Esophagus squamous epithelium (tissue), 5 donors: ENCODE results near the gene USP20. TPM values are rescaled to one million over a fixed set of nuclear protein-coding genes. Genes with fewer than 3 reads are reported as not detected.

Experiments used
- DNase-seq: peaks from one replicate; lab custom pipeline; 2025; lab: John Stamatoyannopoulos, UW
- H3K27ac ChIP-seq, 4 donors: fragments of 200-600 bp; sonication (generic); one replicate each; pipeline ENCODE4 v1.5.1; 2016 to 2019; ENCODE audit warnings: mild to moderate bottlenecking in 1 of 4
- H3K27me3 ChIP-seq, 4 donors: fragments of 200-600 bp; sonication (generic); 1 replicate in 3 of 4; 2 replicates in 1 of 4; pipeline versions ENCODE4 v1.5.1 to v1.6.0; 2017 to 2021; ENCODE audit warnings: antibody characterized with exemption in 1 of 4
- H3K36me3 ChIP-seq, 3 donors: fragments of 200-600 bp; sonication (generic); one replicate each; pipeline ENCODE4 v1.5.1; 2016 to 2019
- H3K4me1 ChIP-seq, 3 donors: fragments of 200-600 bp; sonication (generic); one replicate each; pipeline ENCODE4 v1.5.1; 2017 to 2019
- H3K4me3 ChIP-seq, 4 donors: fragments of 200-600 bp; sonication (generic); 1 replicate in 3 of 4; 2 replicates in 1 of 4; pipeline ENCODE4 v1.5.1; 2016 to 2019; ENCODE audit warnings: mild to moderate bottlenecking in 2 of 4, moderate library complexity in 1 of 4
- H3K9me3 ChIP-seq, 3 donors: fragments of 200-600 bp; sonication (generic); one replicate each; pipeline ENCODE4 v1.5.1; 2016 to 2019
- CTCF ChIP-seq, 6 experiments: fragments of 450-650 bp in 4 of 6; fragments of 200-600 bp in 2 of 6; sonication (generic) in 2 of 6; IDR thresholded peaks; one replicate each; pipeline ENCODE4 v1.5.1; 2016 to 2019; ENCODE audit warnings: antibody characterized with exemption in 6 of 6, mild to moderate bottlenecking in 4 of 6, moderate library complexity in 4 of 6
- POLR2A ChIP-seq, 4 donors: fragments of 450-650 bp; IDR thresholded peaks; one replicate each; pipeline ENCODE4 v1.6.1; 2017; ENCODE audit warnings: antibody characterized with exemption in 4 of 4, mild to moderate bottlenecking in 4 of 4, moderate library complexity in 3 of 4
- WGBS, 2 donors: methylation state at CpG; one replicate each; pipeline ENCODE4 v1.1.5; 2018; 5-methylcytosine and 5-hydroxymethylcytosine counted together
- intact Hi-C: fragments of 100-400 bp; cut with DNase I; formaldehyde crosslinking; loops from one replicate; pipeline ENCODE4 v1.15.0; 2022
- total RNA-seq, 4 donors: library from RNA; depleted of rRNA; stranded (reverse); fragments of >200 nt; gene quantifications; one replicate each; pipeline ENCODE4 v1.1.0, GENCODE V29; 2016
- donor health status: DM: yes; HTN: yes; CAD: no.

USP20 gene
- total RNA-seq, 4 donors from 2014 or later, result 12.3 to 19.7 (median 13.6) TPM

- peaks cover 0 to 83% (median 19%) of the 10 kb centered on the region in 3 donors for H3K36me3 ChIP-seq
- H3K27me3 ChIP-seq, result no peaks in the 10 kb centered on the region
- 83 to 91% methylated on average over 4 of the region's 4 CpGs for WGBS, 2 donors
- H3K27ac ChIP-seq, result no peak overlapping the region
- no peaks in the 10 kb centered on the region for H3K9me3 ChIP-seq
- TF ChIP-seq CTCF (IDR thresholded peaks at IDR 0.05) (no peak), POLR2A (IDR thresholded peaks at IDR 0.05) (no peak)
- no peak overlapping the region for H3K4me3 ChIP-seq
- peaks cover 0 to 20% (median 6%) of the 10 kb centered on the region in 3 donors for H3K4me1 ChIP-seq
- no peak for DNase-seq
- intact Hi-C loops, result no loop called here
Measured at GRCh38 chr9:129907201-129907600, 71.9 kb downstream of the USP20 start.

- peaks cover 0 to 81% (median 19%) of the 10 kb centered on the region in 3 donors for H3K36me3 ChIP-seq
- no peaks in the 10 kb centered on the region for H3K9me3 ChIP-seq
- peaks cover 0 to 20% (median 6%) of the 10 kb centered on the region in 3 donors for H3K4me1 ChIP-seq
- H3K4me3 ChIP-seq, result no peak overlapping the region
- DNase-seq, result no peak
- H3K27ac ChIP-seq, result peak overlapping the region in 1 of 4 donors; percentile 68
- TF ChIP-seq POLR2A (IDR thresholded peaks at IDR 0.05) (no peak), CTCF (IDR thresholded peaks at IDR 0.05) (no peak)
- 83 to 86% methylated on average over 4 of the region's 4 CpGs for WGBS, 2 donors
- no peaks in the 10 kb centered on the region for H3K27me3 ChIP-seq
- intact Hi-C loops, result no loop called here
Measured at GRCh38 chr9:129908906-129909305, 73.6 kb downstream of the USP20 start.

- H3K4me3 ChIP-seq, result no peak overlapping the region
- peaks cover 0 to 74% (median 19%) of the 10 kb centered on the region in 3 donors for H3K36me3 ChIP-seq
- H3K9me3 ChIP-seq, result no peaks in the 10 kb centered on the region
- TF ChIP-seq CTCF (IDR thresholded peaks at IDR 0.05) (no peak), POLR2A (IDR thresholded peaks at IDR 0.05) (no peak)
- intact Hi-C loops, result no loop called here
- H3K27me3 ChIP-seq, result no peaks in the 10 kb centered on the region
- WGBS, 2 donors, result 86 to 88% methylated on average over 8 to 9 of the region's 9 CpGs
- DNase-seq, result no peak
- H3K27ac ChIP-seq, result peak overlapping the region; percentile 28 to 68 (median 40)
- peaks cover 0 to 20% (median 6%) of the 10 kb centered on the region in 3 donors for H3K4me1 ChIP-seq
Measured at GRCh38 chr9:129909851-129910250, 74.6 kb downstream of the USP20 start.

DNA sequence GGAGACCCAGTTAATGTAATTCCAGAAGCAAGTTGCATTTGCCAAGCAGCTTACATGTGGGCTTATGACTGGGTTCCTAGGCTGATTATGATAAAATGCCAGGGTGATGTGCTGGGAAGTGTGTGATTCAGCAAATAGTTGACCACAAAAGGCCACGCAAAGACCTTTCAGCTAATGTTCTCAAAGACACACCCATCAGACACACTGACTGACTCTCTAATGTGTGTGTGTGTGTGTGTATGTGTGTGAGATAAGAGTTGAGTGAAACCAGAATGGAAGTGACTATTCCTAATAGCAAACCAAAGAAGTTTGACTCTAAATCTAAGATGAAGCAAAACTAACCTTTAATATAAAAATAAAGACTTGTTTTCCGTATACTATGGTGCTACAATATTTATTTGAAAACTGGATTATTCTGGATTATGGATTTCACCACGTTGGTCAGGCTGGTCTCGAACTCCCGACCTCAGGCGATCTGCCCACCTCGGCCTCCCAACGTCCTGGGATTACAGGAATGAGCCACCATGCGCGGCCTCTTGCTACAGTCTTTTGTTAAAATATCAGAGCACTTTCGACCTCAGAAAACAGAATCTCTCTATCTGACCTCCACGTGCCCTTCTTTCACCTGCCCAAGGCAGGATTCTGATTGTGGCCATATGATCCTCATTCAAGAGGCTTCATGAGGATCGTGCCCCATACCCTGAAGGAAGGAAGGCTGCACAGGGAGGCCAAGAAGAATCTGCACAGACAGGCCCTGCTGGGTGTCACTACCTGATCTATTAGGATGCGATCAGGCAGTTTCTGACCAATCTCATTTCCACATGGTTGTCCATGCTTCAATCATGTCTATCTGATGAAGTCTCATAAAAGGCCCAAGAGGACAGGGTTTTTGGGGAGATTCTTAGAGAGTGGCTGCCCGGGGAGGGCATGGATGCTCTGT, 75.6 kb downstream of the USP20 start:
- H3K36me3 ChIP-seq, result peaks cover 0 to 70% (median 19%) of the 10 kb centered on the region in 3 donors
- no peaks in the 10 kb centered on the region for H3K27me3 ChIP-seq
- H3K4me1 ChIP-seq, result peaks cover 0 to 20% (median 6%) of the 10 kb centered on the region in 3 donors
- TF ChIP-seq CTCF (IDR thresholded peaks at IDR 0.05), result no peak
- TF ChIP-seq POLR2A (IDR thresholded peaks at IDR 0.05), result no peak
- no peak for DNase-seq
- 71 to 76% methylated on average over 14 to 15 of the region's 15 CpGs for WGBS, 2 donors
- H3K9me3 ChIP-seq, result no peaks in the 10 kb centered on the region
- H3K4me3 ChIP-seq, result no peak overlapping the region
- H3K27ac ChIP-seq, result peak overlapping the region; percentile 39 to 68 (median 57)
- intact Hi-C loops, result no loop called here

- WGBS, 2 donors, result 92 to 100% methylated on average over 3 to 5 of the region's 5 CpGs
- Histone ChIP-seq H3K4me3 (no peak overlapping the region), H3K4me1 (peaks cover 0 to 20% (median 6%) of the 10 kb centered on the region in 3 donors), H3K27ac (no peak overlapping the region), H3K36me3 (peaks cover 0 to 49% (median 0%) of the 10 kb centered on the region in 3 donors), H3K27me3 (no peaks in the 10 kb centered on the region), H3K9me3 (no peaks in the 10 kb centered on the region)
- TF ChIP-seq POLR2A (IDR thresholded peaks at IDR 0.05), result no peak
- no peak for TF ChIP-seq CTCF (IDR thresholded peaks at IDR 0.05)
- no peak for DNase-seq
- intact Hi-C loops, result no loop called here
Measured at GRCh38 chr9:129914051-129914450, 78.8 kb downstream of the USP20 start.
